ENCODE results near the gene TPH2.

Gene TPH2

GRCh38 chr12:71980538-71980937 lies 41.9 kb downstream of the TPH2 start:
- intact Hi-C loops (cut with micrococcal nuclease) = no loop called here
- no peaks in the 10 kb centered on the region for H3K4me1 Mint-ChIP-seq (ENCODE audit: low read depth)
- no peak overlapping the region for H3K4me3 Mint-ChIP-seq
- no peaks in the 10 kb centered on the region for H3K9me3 Mint-ChIP-seq
- no peaks in the 10 kb centered on the region for H3K36me3 Mint-ChIP-seq (ENCODE audit: low read depth)
- H3K27ac Mint-ChIP-seq = no peak overlapping the region
- H3K27me3 Mint-ChIP-seq = no peaks in the 10 kb centered on the region

DNA sequence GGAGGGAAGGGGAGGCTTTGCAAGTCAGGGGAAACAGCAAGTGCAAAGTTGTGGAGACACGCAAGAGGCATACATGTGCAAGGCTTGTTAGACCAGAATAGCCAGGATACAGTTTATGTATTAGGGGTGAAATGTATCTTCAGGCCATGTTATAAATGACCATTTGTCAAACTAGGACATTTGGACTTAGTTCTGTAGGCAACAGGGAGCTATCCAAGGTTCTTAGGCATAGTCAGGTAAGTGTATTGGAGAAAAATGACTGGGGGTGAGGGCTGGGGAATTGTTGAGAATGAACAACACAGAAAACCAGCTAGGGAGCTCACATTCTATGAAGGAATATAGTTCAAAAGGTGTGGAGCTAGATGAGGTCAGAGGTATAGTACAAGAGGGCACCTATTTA lies 42.5 kb downstream of the TPH2 start:
- intact Hi-C loops (cut with micrococcal nuclease) = no loop called here
- Mint-ChIP-seq H3K27ac (no peak overlapping the region), H3K4me1 (ENCODE audit: low read depth) (no peaks in the 10 kb centered on the region), H3K36me3 (ENCODE audit: low read depth) (no peaks in the 10 kb centered on the region), H3K27me3 (no peaks in the 10 kb centered on the region), H3K4me3 (no peak overlapping the region), H3K9me3 (no peaks in the 10 kb centered on the region)

GRCh38 chr12:71994715-71995114 lies 56.1 kb downstream of the TPH2 start:
- Mint-ChIP-seq H3K4me1 (ENCODE audit: low read depth) (no peaks in the 10 kb centered on the region), H3K4me3 (no peak overlapping the region), H3K36me3 (ENCODE audit: low read depth) (no peaks in the 10 kb centered on the region), H3K9me3 (no peaks in the 10 kb centered on the region), H3K27ac (no peak overlapping the region), H3K27me3 (no peaks in the 10 kb centered on the region)
- intact Hi-C loops (cut with micrococcal nuclease) = no loop called here

GRCh38 chr12:71999795-72000194 lies 61.1 kb downstream of the TPH2 start:
- Mint-ChIP-seq H3K4me1 (ENCODE audit: low read depth) (no peaks in the 10 kb centered on the region), H3K27me3 (no peaks in the 10 kb centered on the region), H3K4me3 (no peak overlapping the region), H3K36me3 (ENCODE audit: low read depth) (no peaks in the 10 kb centered on the region), H3K9me3 (no peaks in the 10 kb centered on the region), H3K27ac (no peak overlapping the region)
- intact Hi-C loops (cut with micrococcal nuclease) = no loop called here

GRCh38 chr12:72000969-72001648 lies 62.5 kb downstream of the TPH2 start:
- H3K36me3 Mint-ChIP-seq (ENCODE audit: low read depth) = no peaks in the 10 kb centered on the region
- H3K4me1 Mint-ChIP-seq (ENCODE audit: low read depth) = no peaks in the 10 kb centered on the region
- H3K9me3 Mint-ChIP-seq = no peaks in the 10 kb centered on the region
- H3K27me3 Mint-ChIP-seq = peaks cover 1% of the 10 kb centered on the region
- intact Hi-C loops (cut with micrococcal nuclease) = no loop called here
- no peak overlapping the region for H3K4me3 Mint-ChIP-seq
- no peak overlapping the region for H3K27ac Mint-ChIP-seq

GRCh38 chr12:72006766-72007165 lies 68.1 kb downstream of the TPH2 start:
- Mint-ChIP-seq H3K36me3 (ENCODE audit: low read depth) (no peaks in the 10 kb centered on the region), H3K4me3 (no peak overlapping the region), H3K9me3 (no peaks in the 10 kb centered on the region), H3K27me3 (peaks cover 5% of the 10 kb centered on the region), H3K4me1 (ENCODE audit: low read depth) (no peaks in the 10 kb centered on the region), H3K27ac (no peak overlapping the region)
- intact Hi-C loops (cut with micrococcal nuclease) = no loop called here

DNA sequence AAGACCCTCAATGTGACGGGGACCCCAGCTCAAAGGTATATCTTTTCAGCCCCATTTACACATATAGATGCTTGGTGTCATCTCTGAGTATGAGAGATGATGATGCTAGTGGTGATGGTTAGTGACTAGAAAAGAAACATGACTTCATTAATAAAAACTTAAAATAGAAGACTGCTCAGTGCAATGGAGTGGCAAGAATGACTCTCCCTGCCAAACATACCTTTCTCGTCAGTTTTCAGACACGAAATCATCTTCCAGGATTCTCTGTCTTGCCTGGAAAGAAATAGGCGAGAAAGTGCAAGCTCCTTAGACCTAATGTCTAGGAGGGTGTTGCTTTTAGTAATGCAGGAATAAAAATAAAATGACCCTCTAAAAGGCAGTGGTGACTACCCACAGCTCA lies 71.7 kb downstream of the TPH2 start:
- Mint-ChIP-seq H3K9me3 (no peaks in the 10 kb centered on the region), H3K4me3 (no peak overlapping the region), H3K27ac (no peak overlapping the region), H3K27me3 (peaks cover 12% of the 10 kb centered on the region), H3K4me1 (ENCODE audit: low read depth) (no peaks in the 10 kb centered on the region), H3K36me3 (ENCODE audit: low read depth) (no peaks in the 10 kb centered on the region)
- intact Hi-C loops (cut with micrococcal nuclease) = no loop called here

DNA sequence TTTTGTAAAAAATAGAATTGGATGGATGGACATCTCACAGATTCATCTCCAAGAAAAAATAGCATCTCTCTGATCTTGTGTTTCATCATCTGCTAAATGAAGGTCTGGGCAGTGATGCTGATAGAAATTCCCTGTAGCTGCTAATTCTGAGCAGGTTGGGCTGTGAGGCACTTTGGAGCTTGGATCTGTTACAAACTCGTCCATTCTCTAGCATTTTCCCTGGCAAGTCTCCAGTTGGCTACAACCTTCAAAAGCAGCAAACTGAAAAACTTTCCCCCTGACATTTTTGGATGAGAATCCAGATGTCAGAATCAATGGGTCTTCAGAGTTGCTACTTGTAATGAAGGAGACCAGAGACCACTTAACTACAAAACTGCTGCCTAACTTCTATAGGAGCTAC lies 72.7 kb downstream of the TPH2 start:
- intact Hi-C loops (cut with micrococcal nuclease) = no loop called here
- no peak overlapping the region for H3K27ac Mint-ChIP-seq
- no peaks in the 10 kb centered on the region for H3K9me3 Mint-ChIP-seq
- no peaks in the 10 kb centered on the region for H3K36me3 Mint-ChIP-seq (ENCODE audit: low read depth)
- H3K4me1 Mint-ChIP-seq (ENCODE audit: low read depth) = peaks cover 1% of the 10 kb centered on the region
- peaks cover 9% of the 10 kb centered on the region for H3K27me3 Mint-ChIP-seq
- H3K4me3 Mint-ChIP-seq = no peak overlapping the region

- H3K36me3 Mint-ChIP-seq (ENCODE audit: low read depth) = no peaks in the 10 kb centered on the region
- intact Hi-C loops (cut with micrococcal nuclease) = no loop called here
- H3K4me3 Mint-ChIP-seq = no peak overlapping the region
- H3K27me3 Mint-ChIP-seq = peaks cover 9% of the 10 kb centered on the region
- H3K9me3 Mint-ChIP-seq = no peaks in the 10 kb centered on the region
- H3K4me1 Mint-ChIP-seq (ENCODE audit: low read depth) = peaks cover 7% of the 10 kb centered on the region
- H3K27ac Mint-ChIP-seq = peak overlapping the region; percentile 2
Observed at GRCh38 chr12:72012874-72013273, 74.2 kb downstream of the TPH2 start.

- Mint-ChIP-seq H3K27ac (no peak overlapping the region), H3K27me3 (peaks cover 14% of the 10 kb centered on the region), H3K36me3 (ENCODE audit: low read depth) (no peaks in the 10 kb centered on the region), H3K9me3 (no peaks in the 10 kb centered on the region), H3K4me1 (ENCODE audit: low read depth) (peaks cover 7% of the 10 kb centered on the region), H3K4me3 (no peak overlapping the region)
- intact Hi-C loops (cut with micrococcal nuclease) = no loop called here
Observed at GRCh38 chr12:72015895-72016294, 77.2 kb downstream of the TPH2 start.

DNA sequence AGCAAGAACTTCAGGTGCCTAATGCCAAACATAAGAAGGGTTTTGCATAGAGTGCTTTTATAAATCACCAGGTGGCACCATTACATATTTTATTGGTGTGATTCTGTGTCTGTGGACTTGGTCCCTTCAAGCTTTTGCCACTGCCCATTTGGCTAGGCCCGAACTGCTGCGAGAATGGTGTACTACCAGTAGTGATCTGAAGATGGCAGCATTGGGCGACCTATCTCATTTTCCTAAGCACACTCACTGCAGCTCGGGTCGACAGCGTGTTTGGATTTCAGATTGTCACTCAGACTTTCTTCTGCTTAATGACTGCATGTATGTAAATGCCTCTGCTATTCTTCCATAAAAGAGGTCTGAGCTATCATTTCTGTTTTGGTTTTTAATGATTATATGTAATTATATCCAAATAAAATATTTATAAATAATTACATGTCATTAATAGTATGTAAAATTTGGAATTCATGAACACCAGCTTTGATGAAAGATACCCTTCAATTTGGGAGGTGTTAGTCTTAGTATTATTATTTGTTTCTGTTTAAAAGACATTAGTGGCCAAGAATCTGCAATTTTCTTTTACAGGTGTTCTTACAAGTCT lies 78.5 kb downstream of the TPH2 start:
- H3K27me3 Mint-ChIP-seq = peaks cover 14% of the 10 kb centered on the region
- intact Hi-C loops (cut with micrococcal nuclease) = no loop called here
- H3K36me3 Mint-ChIP-seq (ENCODE audit: low read depth) = no peaks in the 10 kb centered on the region
- no peak overlapping the region for H3K27ac Mint-ChIP-seq
- peaks cover 7% of the 10 kb centered on the region for H3K4me1 Mint-ChIP-seq (ENCODE audit: low read depth)
- H3K4me3 Mint-ChIP-seq = no peak overlapping the region
- H3K9me3 Mint-ChIP-seq = no peaks in the 10 kb centered on the region

DNA sequence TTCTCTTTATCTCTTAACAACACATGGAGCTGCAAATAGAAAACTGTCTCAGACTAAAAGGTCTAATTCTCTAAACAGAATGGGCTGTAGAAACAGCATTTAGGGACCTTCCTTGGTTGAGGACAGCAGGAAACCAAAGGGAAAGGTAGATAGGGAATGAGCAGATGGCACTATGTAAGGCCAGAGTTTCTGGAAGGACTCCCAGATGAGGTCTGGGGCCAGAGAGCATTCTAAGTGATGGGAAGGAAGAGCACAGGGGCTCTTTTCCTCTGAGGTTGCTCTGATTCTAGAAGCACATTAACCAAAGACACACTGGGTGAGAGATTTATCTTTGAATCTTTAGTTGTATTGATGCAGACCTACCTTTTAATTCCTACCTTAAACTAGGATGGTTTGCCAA lies 79.4 kb downstream of the TPH2 start:
- H3K27ac Mint-ChIP-seq = no peak overlapping the region
- H3K4me1 Mint-ChIP-seq (ENCODE audit: low read depth) = peaks cover 7% of the 10 kb centered on the region
- intact Hi-C loops (cut with micrococcal nuclease) = no loop called here
- no peak overlapping the region for H3K4me3 Mint-ChIP-seq
- no peaks in the 10 kb centered on the region for H3K36me3 Mint-ChIP-seq (ENCODE audit: low read depth)
- peaks cover 12% of the 10 kb centered on the region for H3K27me3 Mint-ChIP-seq
- H3K9me3 Mint-ChIP-seq = no peaks in the 10 kb centered on the region

DNA sequence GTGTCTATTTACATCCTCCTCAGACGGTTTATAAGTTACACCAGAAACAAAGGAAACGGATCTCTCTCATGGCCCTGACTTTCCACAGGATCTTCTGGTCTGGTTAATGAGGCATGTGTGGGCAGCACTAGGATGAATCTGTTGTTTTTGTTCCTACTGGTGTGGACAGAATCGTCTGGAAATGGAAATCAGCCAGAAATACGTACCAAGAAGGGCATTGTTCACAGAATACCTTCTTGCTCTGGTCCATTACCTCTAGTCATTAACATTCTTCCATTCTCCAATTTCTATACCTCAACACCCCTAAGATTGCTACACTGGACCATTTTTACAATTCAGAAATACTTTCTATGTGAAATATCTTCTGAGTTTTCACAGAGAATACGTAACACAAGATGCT lies 86.0 kb downstream of the TPH2 start:
- H3K27ac Mint-ChIP-seq = no peak overlapping the region
- peaks cover 1% of the 10 kb centered on the region for H3K27me3 Mint-ChIP-seq
- intact Hi-C loops (cut with micrococcal nuclease) = no loop called here
- no peak overlapping the region for H3K4me3 Mint-ChIP-seq
- no peaks in the 10 kb centered on the region for H3K36me3 Mint-ChIP-seq (ENCODE audit: low read depth)
- H3K9me3 Mint-ChIP-seq = no peaks in the 10 kb centered on the region
- no peaks in the 10 kb centered on the region for H3K4me1 Mint-ChIP-seq (ENCODE audit: low read depth)

GRCh38 chr12:72025524-72025923 lies 86.9 kb downstream of the TPH2 start:
- intact Hi-C loops (cut with micrococcal nuclease) = no loop called here
- Mint-ChIP-seq H3K27me3 (peaks cover 1% of the 10 kb centered on the region), H3K36me3 (ENCODE audit: low read depth) (no peaks in the 10 kb centered on the region), H3K9me3 (no peaks in the 10 kb centered on the region), H3K4me3 (no peak overlapping the region), H3K27ac (no peak overlapping the region), H3K4me1 (ENCODE audit: low read depth) (no peaks in the 10 kb centered on the region)

GRCh38 chr12:72028966-72029365 lies 90.3 kb downstream of the TPH2 start:
- H3K27ac Mint-ChIP-seq = no peak overlapping the region
- peaks cover 1% of the 10 kb centered on the region for H3K27me3 Mint-ChIP-seq
- H3K4me3 Mint-ChIP-seq = no peak overlapping the region
- H3K9me3 Mint-ChIP-seq = no peaks in the 10 kb centered on the region
- intact Hi-C loops (cut with micrococcal nuclease) = no loop called here
- H3K4me1 Mint-ChIP-seq (ENCODE audit: low read depth) = no peaks in the 10 kb centered on the region
- H3K36me3 Mint-ChIP-seq (ENCODE audit: low read depth) = no peaks in the 10 kb centered on the region
